Astrocyte (in vitro differentiated cells and primary cell): ENCODE measurements around the gene PLPPR3. TPM values are rescaled to one million over a fixed set of nuclear protein-coding genes. Genes with fewer than 3 reads are reported as not detected.

Experiments used
- DNase-seq: peaks from one replicate; pipeline ENCODE4 v3.0.0-alpha.2; 2010; ENCODE audit warnings: low read depth
- FAIRE-seq: peaks from 2 replicates; lab custom pipeline; 2011; peaks lifted over from hg19 to GRCh38; lab: Jason Lieb, UNC
- H2AFZ ChIP-seq: 2 replicates; pipeline ENCODE4 v1.6.0; 2012; ENCODE audit warnings: low read depth, low read length, inconsistent platforms
- H3K27ac ChIP-seq: 2 replicates; pipeline ENCODE4 v1.5.1; 2011; ENCODE audit warnings: low read depth, low read length, inconsistent platforms
- H3K27me3 ChIP-seq: 2 replicates; pipeline ENCODE4 v1.6.0; 2011; ENCODE audit warnings: low read length, inconsistent platforms; ENCODE audit not compliant: insufficient read depth
- H3K36me3 ChIP-seq: 2 replicates; pipeline ENCODE4 v1.5.1; 2011; ENCODE audit warnings: low read length, inconsistent platforms; ENCODE audit not compliant: insufficient read depth
- H3K4me1 ChIP-seq: 2 replicates; pipeline ENCODE4 v1.5.1; 2011; ENCODE audit warnings: low read length, inconsistent platforms; ENCODE audit not compliant: insufficient read depth
- H3K4me2 ChIP-seq: 2 replicates; pipeline ENCODE4 v1.6.0; 2012; ENCODE audit warnings: low read length, inconsistent platforms
- H3K4me3 ChIP-seq: 2 replicates; pipeline ENCODE4 v1.5.1; 2011; ENCODE audit warnings: low read depth, mild to moderate bottlenecking, low read length, inconsistent platforms; ENCODE audit not compliant: insufficient read depth
- H3K79me2 ChIP-seq: 2 replicates; pipeline ENCODE4 v1.6.0; 2012; ENCODE audit warnings: mild to moderate bottlenecking, low read length, inconsistent platforms; ENCODE audit not compliant: insufficient read depth
- H3K9ac ChIP-seq: 2 replicates; pipeline ENCODE4 v1.6.0; 2012; ENCODE audit warnings: mild to moderate bottlenecking, low read length, inconsistent platforms
- H3K9me3 ChIP-seq: 2 replicates; pipeline ENCODE4 v1.5.1; 2012; ENCODE audit warnings: low read depth, mild to moderate bottlenecking, low read length, inconsistent platforms; ENCODE audit not compliant: insufficient read depth
- H4K20me1 ChIP-seq: 2 replicates; pipeline ENCODE4 v1.6.0; 2012; ENCODE audit warnings: low read length, inconsistent platforms; ENCODE audit not compliant: insufficient read depth
- H3K27ac Mint-ChIP-seq: one replicate; pipeline ENCODE4 v1.8.0; 2021; ENCODE audit warnings: mild to moderate bottlenecking, mixed read lengths; ENCODE audit not compliant: unreplicated experiment
- H3K27me3 Mint-ChIP-seq: one replicate; pipeline ENCODE4 v1.8.0; 2021; ENCODE audit warnings: low read depth, mixed read lengths; ENCODE audit not compliant: unreplicated experiment
- H3K36me3 Mint-ChIP-seq: one replicate; pipeline ENCODE4 v1.8.0; 2021; ENCODE audit warnings: low read depth, mixed read lengths; ENCODE audit not compliant: unreplicated experiment
- H3K4me1 Mint-ChIP-seq: one replicate; pipeline ENCODE4 v1.8.0; 2021; ENCODE audit warnings: low read depth, mixed read lengths; ENCODE audit not compliant: unreplicated experiment
- H3K4me3 Mint-ChIP-seq: one replicate; pipeline ENCODE4 v1.8.0; 2021; ENCODE audit warnings: mild to moderate bottlenecking, moderate library complexity, mixed read lengths; ENCODE audit not compliant: unreplicated experiment
- H3K9me3 Mint-ChIP-seq: one replicate; pipeline ENCODE4 v1.8.0; 2021; ENCODE audit warnings: mild to moderate bottlenecking, mixed read lengths; ENCODE audit not compliant: unreplicated experiment
- EZH2 ChIP-seq: IDR thresholded peaks from 2 replicates; pipeline ENCODE4 v1.6.1; 2012; ENCODE audit warnings: mild to moderate bottlenecking, low read length, inconsistent platforms; ENCODE audit not compliant: insufficient read depth
- total RNA-seq: library from RNA; stranded (reverse); gene quantifications from 2 replicates; pipeline ENCODE4 v1.2.1, GENCODE V29; 2021
- TF ChIP-seq, protein P1 (sequence below): IDR thresholded peaks from 2 replicates; pipeline ENCODE4 v1.5.1; 2011; ENCODE audit warnings: low read depth, mild to moderate bottlenecking, inconsistent platforms, low read length, moderate library complexity; ENCODE audit not compliant: insufficient read depth

The PLPPR3 gene
- total RNA-seq, 1 donor from 2014 or later: 36.5 TPM

DNA sequence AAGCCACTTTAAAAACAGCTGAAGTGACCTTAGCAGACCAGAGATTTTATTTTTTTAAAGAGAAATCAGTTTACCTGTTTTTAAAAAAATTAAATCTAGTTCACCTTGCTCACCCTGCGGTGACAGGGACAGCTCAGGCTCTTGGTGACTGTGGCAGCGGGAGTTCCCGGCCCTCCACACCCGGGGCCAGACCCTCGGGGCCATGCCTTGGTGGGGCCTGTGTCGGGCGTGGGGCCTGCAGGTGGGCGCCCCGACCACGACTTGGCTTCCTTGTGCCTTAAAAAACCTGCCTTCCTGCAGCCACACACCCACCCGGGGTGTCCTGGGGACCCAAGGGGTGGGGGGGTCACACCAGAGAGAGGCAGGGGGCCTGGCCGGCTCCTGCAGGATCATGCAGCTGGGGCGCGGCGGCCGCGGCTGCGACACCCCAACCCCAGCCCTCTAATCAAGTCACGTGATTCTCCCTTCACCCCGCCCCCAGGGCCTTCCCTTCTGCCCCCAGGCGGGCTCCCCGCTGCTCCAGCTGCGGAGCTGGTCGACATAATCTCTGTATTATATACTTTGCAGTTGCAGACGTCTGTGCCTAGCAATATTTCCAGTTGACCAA lies 10.8 kb downstream of the PLPPR3 start:
- peaks cover 12% of the 10 kb centered on the region for H3K36me3 Mint-ChIP-seq
- DNase-seq (no peak), FAIRE-seq (no peak)
- no peaks in the 10 kb centered on the region for H3K9me3 ChIP-seq
- H3K4me3 ChIP-seq: no peak overlapping the region
- no peaks in the 10 kb centered on the region for H3K4me1 ChIP-seq
- H2AFZ ChIP-seq: no peak overlapping the region
- peaks cover 68% of the 10 kb centered on the region for H4K20me1 ChIP-seq
- no peak overlapping the region for H3K27ac ChIP-seq
- TF ChIP-seq, protein P1, sequence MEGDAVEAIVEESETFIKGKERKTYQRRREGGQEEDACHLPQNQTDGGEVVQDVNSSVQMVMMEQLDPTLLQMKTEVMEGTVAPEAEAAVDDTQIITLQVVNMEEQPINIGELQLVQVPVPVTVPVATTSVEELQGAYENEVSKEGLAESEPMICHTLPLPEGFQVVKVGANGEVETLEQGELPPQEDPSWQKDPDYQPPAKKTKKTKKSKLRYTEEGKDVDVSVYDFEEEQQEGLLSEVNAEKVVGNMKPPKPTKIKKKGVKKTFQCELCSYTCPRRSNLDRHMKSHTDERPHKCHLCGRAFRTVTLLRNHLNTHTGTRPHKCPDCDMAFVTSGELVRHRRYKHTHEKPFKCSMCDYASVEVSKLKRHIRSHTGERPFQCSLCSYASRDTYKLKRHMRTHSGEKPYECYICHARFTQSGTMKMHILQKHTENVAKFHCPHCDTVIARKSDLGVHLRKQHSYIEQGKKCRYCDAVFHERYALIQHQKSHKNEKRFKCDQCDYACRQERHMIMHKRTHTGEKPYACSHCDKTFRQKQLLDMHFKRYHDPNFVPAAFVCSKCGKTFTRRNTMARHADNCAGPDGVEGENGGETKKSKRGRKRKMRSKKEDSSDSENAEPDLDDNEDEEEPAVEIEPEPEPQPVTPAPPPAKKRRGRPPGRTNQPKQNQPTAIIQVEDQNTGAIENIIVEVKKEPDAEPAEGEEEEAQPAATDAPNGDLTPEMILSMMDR: no peak
- TF ChIP-seq EZH2: no peak
- H3K4me3 Mint-ChIP-seq: no peak overlapping the region
- no peak overlapping the region for H3K9ac ChIP-seq
- H3K79me2 ChIP-seq: peaks cover 47% of the 10 kb centered on the region
- no peak overlapping the region for H3K4me2 ChIP-seq
- H3K4me1 Mint-ChIP-seq: no peaks in the 10 kb centered on the region
- peaks cover 34% of the 10 kb centered on the region for H3K36me3 ChIP-seq
- no peaks in the 10 kb centered on the region for H3K9me3 Mint-ChIP-seq
- no peaks in the 10 kb centered on the region for H3K27me3 ChIP-seq
- no peak overlapping the region for H3K27ac Mint-ChIP-seq
- H3K27me3 Mint-ChIP-seq: no peaks in the 10 kb centered on the region

DNA sequence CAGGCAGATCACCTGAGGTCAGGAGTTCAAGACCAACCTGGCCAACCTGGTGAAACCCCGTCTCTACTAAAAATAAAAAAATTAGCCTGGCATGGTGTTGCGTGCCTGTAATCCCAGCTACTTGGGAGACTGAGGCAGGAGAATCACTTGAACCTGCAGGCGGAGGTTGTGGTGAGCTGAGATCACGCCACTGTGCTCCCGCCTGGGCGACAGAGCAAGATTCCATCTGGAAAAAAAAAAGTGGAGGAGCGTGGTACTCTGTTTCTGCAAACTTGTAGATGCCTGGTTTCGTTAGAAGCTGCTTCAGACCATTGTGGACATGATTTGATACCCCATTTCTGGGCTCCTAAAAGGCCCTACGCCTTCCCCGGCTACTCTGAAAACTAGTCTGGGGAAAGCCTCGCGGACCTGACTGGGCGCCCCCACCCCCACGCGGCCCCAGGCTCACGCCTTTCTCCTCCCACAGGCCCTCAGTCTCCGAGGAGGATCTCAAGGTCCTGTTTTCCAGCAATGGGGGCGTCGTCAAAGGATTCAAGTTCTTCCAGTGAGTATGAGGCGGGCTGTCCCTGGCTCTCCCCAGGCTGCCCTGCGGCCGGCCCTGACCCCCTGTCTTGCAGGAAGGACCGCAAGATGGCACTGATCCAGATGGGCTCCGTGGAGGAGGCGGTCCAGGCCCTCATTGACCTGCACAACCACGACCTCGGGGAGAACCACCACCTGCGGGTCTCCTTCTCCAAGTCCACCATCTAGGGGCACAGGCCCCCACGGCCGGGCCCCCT lies 11.5 kb downstream of the PLPPR3 start:
- DNase-seq (no peak), FAIRE-seq (no peak)
- Histone ChIP-seq H3K9me3 (no peaks in the 10 kb centered on the region), H3K4me3 (no peak overlapping the region), H3K36me3 (peaks cover 34% of the 10 kb centered on the region), H3K9ac (no peak overlapping the region), H3K27ac (no peak overlapping the region), H4K20me1 (peaks cover 76% of the 10 kb centered on the region), H3K4me2 (no peak overlapping the region), H3K4me1 (no peaks in the 10 kb centered on the region), H2AFZ (no peak overlapping the region), H3K27me3 (no peaks in the 10 kb centered on the region), H3K79me2 (peaks cover 54% of the 10 kb centered on the region)
- Mint-ChIP-seq H3K4me3 (no peak overlapping the region), H3K36me3 (peaks cover 9% of the 10 kb centered on the region), H3K27ac (no peak overlapping the region), H3K9me3 (no peaks in the 10 kb centered on the region), H3K27me3 (no peaks in the 10 kb centered on the region), H3K4me1 (no peaks in the 10 kb centered on the region)
- TF ChIP-seq, protein P1: no peak
- TF ChIP-seq EZH2: no peak

DNA sequence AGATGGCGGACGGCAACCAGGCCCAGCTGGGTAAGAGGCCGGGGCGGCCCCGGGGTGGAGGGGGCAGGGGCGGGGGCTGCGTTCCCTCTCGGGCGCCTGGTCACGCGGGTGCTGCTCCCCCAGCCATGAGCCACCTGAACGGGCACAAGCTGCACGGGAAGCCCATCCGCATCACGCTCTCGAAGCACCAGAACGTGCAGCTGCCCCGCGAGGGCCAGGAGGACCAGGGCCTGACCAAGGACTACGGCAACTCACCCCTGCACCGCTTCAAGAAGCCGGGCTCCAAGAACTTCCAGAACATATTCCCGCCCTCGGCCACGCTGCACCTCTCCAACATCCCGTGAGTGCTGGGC lies 13.4 kb downstream of the PLPPR3 start:
- H3K9me3 Mint-ChIP-seq: no peaks in the 10 kb centered on the region
- TF ChIP-seq, protein P1: no peak
- TF ChIP-seq EZH2: no peak
- no peak overlapping the region for H3K4me3 ChIP-seq
- H3K4me1 Mint-ChIP-seq: peaks cover 1% of the 10 kb centered on the region
- H3K9me3 ChIP-seq: no peaks in the 10 kb centered on the region
- DNase-seq: no peak
- H3K4me1 ChIP-seq: no peaks in the 10 kb centered on the region
- H4K20me1 ChIP-seq: peaks cover 85% of the 10 kb centered on the region
- no peak overlapping the region for H3K9ac ChIP-seq
- no peak overlapping the region for H3K4me2 ChIP-seq
- no peak overlapping the region for H3K27ac Mint-ChIP-seq
- H3K36me3 ChIP-seq: peaks cover 45% of the 10 kb centered on the region
- H3K4me3 Mint-ChIP-seq: no peak overlapping the region
- H3K27ac ChIP-seq: no peak overlapping the region
- peaks cover 73% of the 10 kb centered on the region for H3K79me2 ChIP-seq
- no peaks in the 10 kb centered on the region for H3K27me3 Mint-ChIP-seq
- peaks cover 11% of the 10 kb centered on the region for H3K36me3 Mint-ChIP-seq
- no peak for FAIRE-seq
- no peak overlapping the region for H2AFZ ChIP-seq
- H3K27me3 ChIP-seq: no peaks in the 10 kb centered on the region
